Iris pigment epithelial cell (primary cell): ENCODE data around the gene ST6GALNAC3.
"Not testable (repeated sequence)": the region's sequence is repeated elsewhere in the genome, so short reads cannot be mapped to it uniquely, and the experiment has no call there.

ENCODE experiments used
- DNase-seq: peaks from one replicate; pipeline ENCODE4 v3.0.0-alpha.2; 2011; ENCODE audit warnings: low read depth

Gene ST6GALNAC3

DNA sequence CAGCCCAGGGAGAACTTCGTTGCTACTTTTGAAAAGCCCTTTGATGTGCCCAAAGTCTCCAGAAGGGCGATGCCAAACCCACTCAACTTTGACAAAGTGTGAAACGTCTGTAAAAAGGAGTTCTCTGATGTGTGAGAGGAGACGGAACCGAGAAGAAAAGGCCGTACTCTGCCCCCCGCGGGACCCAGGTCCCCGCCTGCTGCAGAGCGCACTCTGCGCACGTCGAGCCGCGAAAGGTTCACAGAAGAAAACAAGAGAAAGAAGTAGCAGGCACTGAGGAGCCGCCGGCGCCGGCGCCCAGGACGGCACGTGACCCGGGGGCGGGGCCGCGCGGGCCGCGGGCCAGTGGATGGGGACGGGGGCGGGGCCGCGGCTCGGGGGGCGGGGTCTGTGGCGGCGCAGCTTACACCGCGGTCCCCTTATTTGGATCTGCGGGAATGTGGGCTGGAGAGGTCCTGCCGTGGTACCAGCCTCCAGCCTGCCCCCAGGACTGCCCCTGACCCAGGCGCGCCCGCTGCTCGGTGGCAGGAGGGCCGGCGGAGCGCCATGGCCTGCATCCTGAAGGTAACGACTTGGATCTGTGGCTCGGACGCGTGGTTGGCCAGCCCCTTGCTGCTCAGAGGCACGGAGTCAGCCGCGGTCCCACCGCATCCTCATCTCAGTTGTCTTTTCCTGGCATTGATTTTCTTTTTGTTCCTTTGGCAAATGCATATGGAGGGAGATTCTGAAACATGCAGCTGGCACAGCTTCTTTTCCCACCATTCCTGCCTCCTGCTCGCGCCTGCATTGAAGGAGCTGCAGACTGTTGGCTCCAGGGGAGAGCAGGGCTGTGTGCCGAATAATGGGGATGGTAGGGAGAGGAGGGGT, at the start of gene ST6GALNAC3:
Gene ST6GALNAC3, plus strand, starts transcription at position 426 of the 867 bp plus-strand sequence.
- peak; percentile 51 for DNase-seq

GRCh38 chr1:76027341-76027740, 47.2 kb upstream of the ST6GALNAC3 start:
- no peak for DNase-seq

DNA sequence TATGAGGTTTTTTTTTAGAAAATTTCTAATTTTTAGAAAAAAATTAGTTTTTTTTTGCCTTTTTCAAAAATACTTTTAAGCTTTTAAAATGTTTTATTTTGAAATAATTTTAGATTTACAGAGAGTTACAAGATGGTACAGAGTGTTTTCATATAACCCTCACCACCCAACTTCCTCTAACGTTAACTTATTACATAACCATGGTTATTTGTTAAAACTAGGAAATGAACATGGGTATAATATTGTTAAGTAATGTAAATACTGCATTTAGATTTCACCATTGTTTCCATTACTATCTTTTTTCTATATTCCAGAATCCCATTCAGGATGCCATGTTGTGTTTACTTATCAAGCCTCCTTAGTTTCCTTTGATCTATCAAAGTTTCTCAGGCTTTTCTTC, 45.2 kb upstream of the ST6GALNAC3 start:
- DNase-seq: no peak

DNA sequence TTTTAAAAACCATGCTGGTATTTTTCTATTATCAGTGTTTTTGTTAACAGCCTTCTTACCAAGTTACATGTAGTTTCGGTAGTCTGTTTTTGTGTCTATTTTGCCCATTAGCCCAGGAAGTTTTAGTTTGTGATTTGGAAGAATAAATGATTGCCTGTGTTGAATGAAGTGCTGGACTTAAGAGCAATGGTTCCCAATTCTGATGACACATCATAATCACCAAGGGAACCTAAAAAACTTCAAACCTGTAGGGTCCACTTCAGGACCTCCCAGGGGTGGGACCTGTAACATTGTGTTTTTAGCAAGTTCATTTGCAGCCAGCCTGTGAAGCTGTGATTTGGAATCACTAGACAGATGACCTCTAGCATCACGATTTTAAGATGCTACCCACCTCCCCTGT, 43.0 kb upstream of the ST6GALNAC3 start:
- no peak for DNase-seq

- no peak for DNase-seq
Observed at GRCh38 chr1:76033800-76034475, 40.6 kb upstream of the ST6GALNAC3 start.

GRCh38 chr1:76035053-76035452, 39.5 kb upstream of the ST6GALNAC3 start:
- DNase-seq: no peak

DNA sequence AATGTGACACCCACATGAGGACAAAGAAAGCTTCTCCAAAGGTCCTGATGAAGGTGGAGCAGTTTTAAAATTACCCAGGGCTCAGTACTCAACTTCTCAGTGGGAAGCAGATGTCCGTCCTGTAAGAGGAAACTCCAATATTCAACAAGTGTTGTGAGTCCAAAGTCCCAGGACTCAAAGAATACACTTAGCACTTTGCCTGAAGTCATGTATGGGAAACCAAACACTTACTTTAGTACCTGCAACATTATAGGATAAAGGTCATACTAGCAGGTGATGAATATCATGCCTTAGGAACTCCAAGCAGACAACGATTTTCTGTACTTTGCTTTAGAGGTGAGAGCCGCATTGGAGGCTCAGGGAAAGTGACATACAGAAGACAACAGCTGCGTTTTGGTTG, 37.2 kb upstream of the ST6GALNAC3 start:
- DNase-seq: no peak

DNA sequence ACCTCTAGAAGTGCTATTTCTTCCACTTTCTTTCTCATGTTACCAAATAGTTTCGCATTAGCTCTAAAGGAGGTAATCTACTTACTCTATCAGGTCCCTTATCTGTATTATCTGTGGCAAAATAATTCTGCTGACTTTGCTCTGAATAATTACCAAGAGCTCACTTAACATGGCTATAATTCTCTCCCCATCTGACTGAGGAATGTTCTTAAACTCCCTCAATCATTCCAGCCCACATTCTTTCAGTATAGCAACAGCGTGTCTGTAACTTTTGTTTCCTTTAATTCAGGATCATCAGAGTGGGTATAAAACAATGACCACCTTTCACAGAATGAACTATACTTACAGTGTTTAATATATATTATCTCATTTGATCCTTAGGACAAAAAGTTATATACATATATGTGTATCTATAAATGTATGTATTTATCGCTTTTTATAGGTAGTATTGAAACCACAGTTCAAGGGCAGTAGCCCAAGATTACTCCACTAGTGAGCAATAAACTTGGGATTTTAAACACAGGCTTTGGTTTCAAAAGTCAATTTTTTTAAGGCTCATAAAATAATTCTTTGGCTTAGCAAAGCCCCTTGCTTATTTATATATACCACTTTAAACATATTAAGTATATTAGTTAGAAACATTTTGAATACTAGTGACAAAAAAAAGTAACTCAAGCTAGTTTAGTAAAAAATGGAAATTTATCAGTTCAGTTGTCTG, 36.1 kb upstream of the ST6GALNAC3 start:
- DNase-seq: peak; percentile 57

- DNase-seq: no peak
Observed at GRCh38 chr1:76046149-76046548, 28.4 kb upstream of the ST6GALNAC3 start.

- no peak for DNase-seq
Observed at GRCh38 chr1:76048219-76048618, 26.3 kb upstream of the ST6GALNAC3 start.

- no peak for DNase-seq
Observed at GRCh38 chr1:76048926-76049325, 25.6 kb upstream of the ST6GALNAC3 start.

DNA sequence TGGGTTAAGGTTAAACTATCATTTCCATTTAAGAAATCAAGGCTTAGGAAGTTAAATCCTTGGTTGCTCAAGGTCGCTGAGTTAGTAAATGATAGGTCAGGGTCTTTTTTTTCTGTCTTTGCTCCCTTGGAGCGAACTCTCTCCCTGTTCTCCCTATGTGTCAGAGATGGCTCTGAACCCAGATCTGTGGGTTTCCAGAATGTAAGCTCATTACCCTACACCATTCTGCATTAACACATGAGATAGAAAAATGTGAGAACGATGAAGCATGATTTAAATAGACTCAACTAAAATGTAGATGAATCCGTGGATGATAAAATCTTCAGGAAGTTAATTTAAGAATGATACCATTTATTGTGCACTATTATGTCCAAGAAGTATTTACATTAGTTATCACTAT, 25.0 kb upstream of the ST6GALNAC3 start:
- DNase-seq: no peak

DNA sequence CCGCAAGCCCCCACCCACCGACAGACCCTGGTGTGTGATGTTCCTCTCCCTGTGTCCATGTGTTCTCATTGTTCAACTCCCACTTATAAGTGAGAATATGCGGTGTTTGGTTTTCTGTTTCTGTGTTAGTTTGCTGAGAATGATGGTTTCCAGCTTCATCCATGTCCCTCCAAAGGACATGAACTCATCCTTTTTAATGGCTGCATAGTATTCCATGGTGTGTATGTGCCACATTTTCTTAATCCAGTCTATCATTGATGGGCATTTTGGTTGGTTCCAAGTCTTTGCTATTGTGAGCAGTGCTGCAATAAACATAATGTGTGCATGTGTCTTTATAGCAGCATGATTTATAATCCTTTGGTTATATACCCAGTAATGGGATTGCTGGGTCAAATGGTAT, 24.5 kb upstream of the ST6GALNAC3 start:
- not testable (repeated sequence) for DNase-seq

- peak; percentile 9 for DNase-seq
Observed at GRCh38 chr1:76053021-76053420, 21.5 kb upstream of the ST6GALNAC3 start.

DNA sequence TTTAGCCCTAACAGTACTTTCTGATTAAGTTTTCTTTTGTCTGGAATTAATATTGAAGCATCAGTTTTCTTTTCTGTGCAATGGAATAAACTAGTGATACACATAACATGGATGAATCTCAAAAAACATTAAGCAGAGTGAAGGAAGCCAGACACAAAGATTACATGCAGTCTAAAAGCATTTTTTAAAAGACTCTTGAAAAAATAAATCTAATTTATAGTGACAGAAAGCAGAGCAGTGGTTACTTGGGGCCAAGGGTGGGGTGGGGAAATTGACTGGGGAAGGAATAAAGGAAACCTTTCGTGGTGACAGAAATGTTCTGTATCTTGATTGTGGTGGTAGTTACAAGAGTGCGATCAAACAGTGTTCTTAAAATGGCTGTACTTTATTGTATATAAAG, 20.2 kb upstream of the ST6GALNAC3 start:
- no peak for DNase-seq

- DNase-seq: no peak
Observed at GRCh38 chr1:76055987-76056386, 18.6 kb upstream of the ST6GALNAC3 start.

GRCh38 chr1:76059451-76059850, 15.1 kb upstream of the ST6GALNAC3 start:
- DNase-seq: no peak

- DNase-seq: no peak
Observed at GRCh38 chr1:76065270-76065669, 9.3 kb upstream of the ST6GALNAC3 start.

DNA sequence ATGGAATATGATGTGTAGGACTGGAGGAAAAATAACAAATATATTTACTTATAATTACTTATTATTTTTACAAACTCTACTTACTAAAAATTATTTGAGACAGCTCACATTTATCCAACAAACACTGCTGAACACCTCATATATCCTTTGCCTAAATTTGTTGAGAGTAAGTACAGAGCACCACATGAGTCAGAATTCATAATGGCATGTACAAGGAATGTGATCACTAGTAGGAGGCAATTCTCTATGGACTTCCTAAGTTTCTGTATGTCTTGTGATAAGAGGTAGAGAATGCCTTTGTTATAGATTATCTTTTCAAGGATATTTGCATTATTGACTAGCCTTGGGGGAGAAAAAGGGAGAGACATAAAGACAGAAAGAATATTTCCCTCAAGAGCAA, 8.2 kb upstream of the ST6GALNAC3 start:
- peak; percentile 43 for DNase-seq

GRCh38 chr1:76068542-76068941, 6.0 kb upstream of the ST6GALNAC3 start:
- peak; percentile 45 for DNase-seq

GRCh38 chr1:76068953-76069561, 5.5 kb upstream of the ST6GALNAC3 start:
- DNase-seq: no peak

DNA sequence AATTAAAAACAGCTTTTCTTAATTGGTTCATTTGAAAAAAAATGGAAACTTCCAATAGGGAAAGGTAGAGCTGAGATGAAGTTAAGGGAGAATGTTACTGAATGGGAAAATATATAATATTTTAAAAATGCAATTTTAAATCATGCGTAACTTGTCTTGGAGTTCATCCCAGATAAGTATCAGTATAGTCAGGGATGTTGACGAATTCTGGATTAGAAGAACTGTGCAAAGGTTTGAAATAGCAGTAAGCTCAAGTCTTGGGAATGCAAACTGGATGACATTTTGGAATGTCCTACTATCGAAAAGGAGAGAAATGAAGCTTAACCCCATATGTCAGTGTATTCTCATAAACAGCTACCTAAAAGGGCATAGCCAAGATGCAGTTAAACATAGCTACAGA, 4.0 kb upstream of the ST6GALNAC3 start:
- DNase-seq: peak; percentile 33
